Measurements from ENCODE around the gene CORIN. TPM values are rescaled to one million over a fixed set of nuclear protein-coding genes. Genes with fewer than 3 reads are reported as not detected.

The CORIN gene
- polyA plus RNA-seq, 1 donor (not counting 4 experiments of a cell fraction or from before 2014, with no cell fraction given) = 0.14 TPM

- Histone ChIP-seq H3K9me1 (ENCODE audit: control insufficient read depth, extremely low read depth, insufficient read depth, low read length) (no peaks in the 10 kb centered on the region), H3K27me3 (ENCODE audit: control insufficient read depth, extremely low read depth, insufficient read depth, low read length) (no peaks in the 10 kb centered on the region), H3K79me2 (ENCODE audit: control insufficient read depth, insufficient read depth, low read length) (no peaks in the 10 kb centered on the region), H3K4me1 (ENCODE audit: control insufficient read depth, extremely low read depth, insufficient read depth, low read length) (no peaks in the 10 kb centered on the region), H4K20me1 (ENCODE audit: control insufficient read depth, extremely low read depth, insufficient read depth, low read length) (no peaks in the 10 kb centered on the region), H2AFZ (ENCODE audit: control insufficient read depth, low read length) (no peak overlapping the region), H3K36me3 (ENCODE audit: control insufficient read depth in 2 of 2, extremely low read depth in 1 of 2, insufficient read depth in 2 of 2, low read length in 2 of 2) (no peaks in the 10 kb centered on the region), H3K27ac (ENCODE audit: control insufficient read depth, insufficient read depth, low read length) (no peak overlapping the region), H3K9me3 (ENCODE audit: control insufficient read depth, low read depth, low read length) (no peaks in the 10 kb centered on the region), H3K9ac (ENCODE audit: control insufficient read depth, extremely low read depth, insufficient read depth, low read length) (no peak overlapping the region), H3K4me3 (ENCODE audit: control insufficient read depth in 2 of 3, extremely low read depth in 1 of 3, insufficient read depth in 2 of 3, low read depth in 1 of 3, low read length in 3 of 3) (no peak overlapping the region), H3K4me2 (ENCODE audit: control insufficient read depth, extremely low read depth, insufficient read depth, low read depth, low read length) (no peak overlapping the region)
- DNase-seq (ENCODE audit: low read depth, low spot score) (no peak), FAIRE-seq (no peak)
- dilution Hi-C loops (cut with MboI; ENCODE audit: extremely low pct_ligation_motif_present, low sequenced_read_pairs) = no loop called here
- no peak for TF ChIP-seq EZH2 (IDR thresholded peaks at IDR 0.05; ENCODE audit: low read length)
- no peak for TF ChIP-seq CTCF (optimal IDR thresholded peaks at IDR 0.05 in 1 of 3, IDR thresholded peaks at IDR 0.05 in 1 of 3, conservative IDR thresholded peaks at IDR 0.05 in 1 of 3; ENCODE audit: extremely low read depth in 1 of 3, insufficient read depth in 2 of 3, low read length in 3 of 3)
Observed at GRCh38 chr4:47737326-47737725, 100.5 kb downstream of the CORIN start.

- dilution Hi-C loops (cut with MboI; ENCODE audit: extremely low pct_ligation_motif_present, low sequenced_read_pairs) = no loop called here
- Histone ChIP-seq H2AFZ (ENCODE audit: control insufficient read depth, low read length) (no peak overlapping the region), H3K36me3 (ENCODE audit: control insufficient read depth in 2 of 2, extremely low read depth in 1 of 2, insufficient read depth in 2 of 2, low read length in 2 of 2) (no peaks in the 10 kb centered on the region), H3K9ac (ENCODE audit: control insufficient read depth, extremely low read depth, insufficient read depth, low read length) (no peak overlapping the region), H3K4me3 (ENCODE audit: control insufficient read depth in 2 of 3, extremely low read depth in 1 of 3, insufficient read depth in 2 of 3, low read depth in 1 of 3, low read length in 3 of 3) (no peak overlapping the region), H4K20me1 (ENCODE audit: control insufficient read depth, extremely low read depth, insufficient read depth, low read length) (no peaks in the 10 kb centered on the region), H3K79me2 (ENCODE audit: control insufficient read depth, insufficient read depth, low read length) (no peaks in the 10 kb centered on the region), H3K27ac (ENCODE audit: control insufficient read depth, insufficient read depth, low read length) (no peak overlapping the region), H3K4me1 (ENCODE audit: control insufficient read depth, extremely low read depth, insufficient read depth, low read length) (no peaks in the 10 kb centered on the region), H3K9me1 (ENCODE audit: control insufficient read depth, extremely low read depth, insufficient read depth, low read length) (no peaks in the 10 kb centered on the region), H3K9me3 (ENCODE audit: control insufficient read depth, low read depth, low read length) (no peaks in the 10 kb centered on the region), H3K27me3 (ENCODE audit: control insufficient read depth, extremely low read depth, insufficient read depth, low read length) (no peaks in the 10 kb centered on the region), H3K4me2 (ENCODE audit: control insufficient read depth, extremely low read depth, insufficient read depth, low read depth, low read length) (no peak overlapping the region)
- TF ChIP-seq EZH2 (IDR thresholded peaks at IDR 0.05; ENCODE audit: low read length) (no peak), CTCF (optimal IDR thresholded peaks at IDR 0.05 in 1 of 3, IDR thresholded peaks at IDR 0.05 in 1 of 3, conservative IDR thresholded peaks at IDR 0.05 in 1 of 3; ENCODE audit: extremely low read depth in 1 of 3, insufficient read depth in 2 of 3, low read length in 3 of 3) (no peak)
- no peak for FAIRE-seq
- no peak for DNase-seq (ENCODE audit: low read depth, low spot score)
Observed at GRCh38 chr4:47736555-47736954, 101.3 kb downstream of the CORIN start.

All from keratinocyte (primary cell).